Stimulated activated CD8-positive, alpha-beta memory T cell treated with anti-CD3 and anti-CD28 coated beads, Interleukin-12 subunit alpha, Interleukin-12 subunit beta, amount 100 ng/mL, for 4 hours (primary cell): ENCODE measurements around the gene PWP2.
"Not testable (repeated sequence)": the region's sequence is repeated elsewhere in the genome, so short reads cannot be mapped to it uniquely, and the experiment has no call there.

Source experiments
- DNase-seq: peaks from one replicate; pipeline ENCODE4 v3.0.0-alpha.2; 2020; ENCODE audit warnings: low read depth

The PWP2 gene

GRCh38 chr21:44138039-44138438, 30.8 kb downstream of the PWP2 start:
- not testable (repeated sequence) for DNase-seq

- DNase-seq: not testable (repeated sequence)
Measured at GRCh38 chr21:44139787-44140551, 32.8 kb downstream of the PWP2 start.

- not testable (repeated sequence) for DNase-seq
Measured at GRCh38 chr21:44140552-44140932, 33.3 kb downstream of the PWP2 start.

- DNase-seq: not testable (repeated sequence)
Measured at GRCh38 chr21:44142470-44142869, 35.3 kb downstream of the PWP2 start.

GRCh38 chr21:44143380-44143779, 36.2 kb downstream of the PWP2 start:
- not testable (repeated sequence) for DNase-seq

GRCh38 chr21:44143996-44144395, 36.8 kb downstream of the PWP2 start:
- DNase-seq: not testable (repeated sequence)

GRCh38 chr21:44144784-44145602, 37.8 kb downstream of the PWP2 start:
- DNase-seq: not testable (repeated sequence)

- DNase-seq: not testable (repeated sequence)
Measured at GRCh38 chr21:44145616-44146015, 38.4 kb downstream of the PWP2 start.

- DNase-seq: not testable (repeated sequence)
Measured at GRCh38 chr21:44147108-44147507, 39.9 kb downstream of the PWP2 start.

GRCh38 chr21:44150255-44150654, 43.1 kb downstream of the PWP2 start:
- not testable (repeated sequence) for DNase-seq

- not testable (repeated sequence) for DNase-seq
Measured at GRCh38 chr21:44153214-44153888, 46.2 kb downstream of the PWP2 start.

- not testable (repeated sequence) for DNase-seq
Measured at GRCh38 chr21:44153889-44154228, 46.7 kb downstream of the PWP2 start.

- DNase-seq: not testable (repeated sequence)
Measured at GRCh38 chr21:44154816-44155230, 47.6 kb downstream of the PWP2 start.

GRCh38 chr21:44155231-44155993, 48.2 kb downstream of the PWP2 start:
- DNase-seq: not testable (repeated sequence)

- not testable (repeated sequence) for DNase-seq
Measured at GRCh38 chr21:44155994-44156380, 48.8 kb downstream of the PWP2 start.

GRCh38 chr21:44157439-44158081, 50.4 kb downstream of the PWP2 start:
- DNase-seq: not testable (repeated sequence)

GRCh38 chr21:44158082-44158468, 50.9 kb downstream of the PWP2 start:
- DNase-seq: not testable (repeated sequence)

GRCh38 chr21:44159349-44160297, 52.4 kb downstream of the PWP2 start:
- DNase-seq: not testable (repeated sequence)

- not testable (repeated sequence) for DNase-seq
Measured at GRCh38 chr21:44160298-44160672, 53.1 kb downstream of the PWP2 start.

GRCh38 chr21:44160821-44161220, 53.6 kb downstream of the PWP2 start:
- DNase-seq: not testable (repeated sequence)
